Measurements from ENCODE around the gene MAN1A2. TPM values are rescaled to one million over a fixed set of nuclear protein-coding genes. Genes with fewer than 3 reads are reported as not detected.

MAN1A2 gene
- total RNA-seq, 2 experiments from 2014 or later: 33.8 to 35.0 TPM

GRCh38 chr1:117392771-117393170 is 25.5 kb downstream of the MAN1A2 start:
- POLR2A ChIA-PET: no interaction called here
- H3K4me1 Mint-ChIP-seq: peaks cover 9% of the 10 kb centered on the region

GRCh38 chr1:117396074-117396473 is 28.8 kb downstream of the MAN1A2 start:
- no peak overlapping the region for H3K4me3 Mint-ChIP-seq
- H3K9me3 Mint-ChIP-seq: peaks cover 4% of the 10 kb centered on the region
- H3K27me3 Mint-ChIP-seq: no peaks in the 10 kb centered on the region
- ChIA-PET POLR2A (no interaction called here), CTCF (no interaction called here)
- no peak for DNase-seq
- H3K36me3 Mint-ChIP-seq (ENCODE audit: low read depth): peaks cover 2% of the 10 kb centered on the region
- H3K27ac Mint-ChIP-seq: no peak overlapping the region
- H3K4me1 Mint-ChIP-seq: peaks cover 2% of the 10 kb centered on the region

More at GRCh38 chr1:117392771-117393170, 25.5 kb downstream of the MAN1A2 start:
- CTCF ChIA-PET: no interaction called here
- Mint-ChIP-seq H3K27me3 (no peaks in the 10 kb centered on the region), H3K4me3 (no peak overlapping the region), H3K27ac (no peak overlapping the region), H3K9me3 (no peaks in the 10 kb centered on the region), H3K36me3 (ENCODE audit: low read depth) (peaks cover 6% of the 10 kb centered on the region)
- no peak for DNase-seq

GRCh38 chr1:117396636-117397035 is 29.4 kb downstream of the MAN1A2 start:
- H3K4me1 Mint-ChIP-seq: peaks cover 3% of the 10 kb centered on the region
- no peak overlapping the region for H3K27ac Mint-ChIP-seq
- H3K9me3 Mint-ChIP-seq: peaks cover 4% of the 10 kb centered on the region
- H3K27me3 Mint-ChIP-seq: no peaks in the 10 kb centered on the region
- CTCF ChIA-PET: no interaction called here
- H3K4me3 Mint-ChIP-seq: no peak overlapping the region
- DNase-seq: no peak
- H3K36me3 Mint-ChIP-seq (ENCODE audit: low read depth): peaks cover 2% of the 10 kb centered on the region
- POLR2A ChIA-PET: no interaction called here

- H3K27me3 Mint-ChIP-seq: no peaks in the 10 kb centered on the region
- ChIA-PET POLR2A (no interaction called here), CTCF (no interaction called here)
Measured at GRCh38 chr1:117398957-117399356, 31.7 kb downstream of the MAN1A2 start.

GRCh38 chr1:117401761-117402160 is 34.5 kb downstream of the MAN1A2 start:
- Mint-ChIP-seq H3K4me3 (no peak overlapping the region), H3K27ac (no peak overlapping the region), H3K36me3 (ENCODE audit: low read depth) (peaks cover 40% of the 10 kb centered on the region), H3K27me3 (no peaks in the 10 kb centered on the region), H3K9me3 (peaks cover 11% of the 10 kb centered on the region), H3K4me1 (peaks cover 4% of the 10 kb centered on the region)
- no peak for DNase-seq
- ChIA-PET POLR2A (no interaction called here), CTCF (no interaction called here)

More at GRCh38 chr1:117398957-117399356, 31.7 kb downstream of the MAN1A2 start:
- no peak overlapping the region for H3K27ac Mint-ChIP-seq
- no peak overlapping the region for H3K4me3 Mint-ChIP-seq
- peaks cover 18% of the 10 kb centered on the region for H3K36me3 Mint-ChIP-seq (ENCODE audit: low read depth)
- peaks cover 4% of the 10 kb centered on the region for H3K4me1 Mint-ChIP-seq
- no peak for DNase-seq
- H3K9me3 Mint-ChIP-seq: peaks cover 9% of the 10 kb centered on the region

- ChIA-PET POLR2A (no interaction called here), CTCF (no interaction called here)
- H3K27me3 Mint-ChIP-seq: no peaks in the 10 kb centered on the region
- peaks cover 4% of the 10 kb centered on the region for H3K4me1 Mint-ChIP-seq
- H3K9me3 Mint-ChIP-seq: peaks cover 7% of the 10 kb centered on the region
- DNase-seq: no peak
- H3K4me3 Mint-ChIP-seq: no peak overlapping the region
- no peak overlapping the region for H3K27ac Mint-ChIP-seq
- peaks cover 47% of the 10 kb centered on the region for H3K36me3 Mint-ChIP-seq (ENCODE audit: low read depth)
Measured at GRCh38 chr1:117403597-117403996, 36.3 kb downstream of the MAN1A2 start.

- H3K4me1 Mint-ChIP-seq: peaks cover 4% of the 10 kb centered on the region
- no peak overlapping the region for H3K27ac Mint-ChIP-seq
- ChIA-PET CTCF (no interaction called here), POLR2A (no interaction called here)
- peaks cover 55% of the 10 kb centered on the region for H3K36me3 Mint-ChIP-seq (ENCODE audit: low read depth)
- DNase-seq: no peak
- H3K4me3 Mint-ChIP-seq: no peak overlapping the region
- H3K9me3 Mint-ChIP-seq: peaks cover 7% of the 10 kb centered on the region
- H3K27me3 Mint-ChIP-seq: no peaks in the 10 kb centered on the region
Measured at GRCh38 chr1:117405042-117405441, 37.8 kb downstream of the MAN1A2 start.

GRCh38 chr1:117412472-117412871 is 45.2 kb downstream of the MAN1A2 start:
- CTCF ChIA-PET: interaction anchor here (0.6 kb wide), 1 partner anchor 22 kb away, joined by 3 read pairs; no protein-coding TSS in a partner anchor
- Mint-ChIP-seq H3K27ac (no peak overlapping the region), H3K4me3 (no peak overlapping the region), H3K9me3 (no peaks in the 10 kb centered on the region), H3K4me1 (no peaks in the 10 kb centered on the region), H3K27me3 (no peaks in the 10 kb centered on the region), H3K36me3 (ENCODE audit: low read depth) (peaks cover 46% of the 10 kb centered on the region)
- DNase-seq: no peak
- POLR2A ChIA-PET: no interaction called here

GRCh38 chr1:117413412-117413811 is 46.2 kb downstream of the MAN1A2 start:
- H3K4me1 Mint-ChIP-seq: no peaks in the 10 kb centered on the region
- no peaks in the 10 kb centered on the region for H3K9me3 Mint-ChIP-seq
- H3K4me3 Mint-ChIP-seq: no peak overlapping the region
- no peaks in the 10 kb centered on the region for H3K27me3 Mint-ChIP-seq
- peaks cover 39% of the 10 kb centered on the region for H3K36me3 Mint-ChIP-seq (ENCODE audit: low read depth)
- no peak overlapping the region for H3K27ac Mint-ChIP-seq
- CTCF ChIA-PET: no interaction called here
- DNase-seq: no peak
- POLR2A ChIA-PET: no interaction called here

- H3K27ac Mint-ChIP-seq: no peak overlapping the region
- CTCF ChIA-PET: no interaction called here
- no peak for DNase-seq
- no peaks in the 10 kb centered on the region for H3K9me3 Mint-ChIP-seq
- H3K4me3 Mint-ChIP-seq: no peak overlapping the region
- peaks cover 34% of the 10 kb centered on the region for H3K36me3 Mint-ChIP-seq (ENCODE audit: low read depth)
- H3K4me1 Mint-ChIP-seq: no peaks in the 10 kb centered on the region
- no peaks in the 10 kb centered on the region for H3K27me3 Mint-ChIP-seq
- POLR2A ChIA-PET: no interaction called here
Measured at GRCh38 chr1:117414943-117415342, 47.7 kb downstream of the MAN1A2 start.

- no peak overlapping the region for H3K27ac Mint-ChIP-seq
- H3K9me3 Mint-ChIP-seq: no peaks in the 10 kb centered on the region
- ChIA-PET POLR2A (no interaction called here), CTCF (interaction anchor here (1.3 kb wide), 1 partner anchor 24 kb away, joined by 3 read pairs; no protein-coding TSS in a partner anchor)
- DNase-seq: no peak
- no peaks in the 10 kb centered on the region for H3K27me3 Mint-ChIP-seq
- peaks cover 1% of the 10 kb centered on the region for H3K4me1 Mint-ChIP-seq
- H3K4me3 Mint-ChIP-seq: no peak overlapping the region
- peaks cover 40% of the 10 kb centered on the region for H3K36me3 Mint-ChIP-seq (ENCODE audit: low read depth)
Measured at GRCh38 chr1:117416004-117416403, 48.8 kb downstream of the MAN1A2 start.

GRCh38 chr1:117416546-117417125 is 49.4 kb downstream of the MAN1A2 start:
- no peak overlapping the region for H3K4me3 Mint-ChIP-seq
- ChIA-PET POLR2A (no interaction called here), CTCF (interaction anchor here (1.3 kb wide), 1 partner anchor 25 kb away, joined by 3 read pairs; no protein-coding TSS in a partner anchor)
- H3K27me3 Mint-ChIP-seq: no peaks in the 10 kb centered on the region
- H3K4me1 Mint-ChIP-seq: peaks cover 1% of the 10 kb centered on the region
- no peak for DNase-seq
- no peak overlapping the region for H3K27ac Mint-ChIP-seq
- H3K36me3 Mint-ChIP-seq (ENCODE audit: low read depth): peaks cover 41% of the 10 kb centered on the region
- no peaks in the 10 kb centered on the region for H3K9me3 Mint-ChIP-seq

- no peak for DNase-seq
- peaks cover 1% of the 10 kb centered on the region for H3K4me1 Mint-ChIP-seq
- POLR2A ChIA-PET: no interaction called here
- CTCF ChIA-PET: no interaction called here
- H3K36me3 Mint-ChIP-seq (ENCODE audit: low read depth): peaks cover 38% of the 10 kb centered on the region
- peaks cover 17% of the 10 kb centered on the region for H3K9me3 Mint-ChIP-seq
- no peak overlapping the region for H3K4me3 Mint-ChIP-seq
- H3K27me3 Mint-ChIP-seq: no peaks in the 10 kb centered on the region
- H3K27ac Mint-ChIP-seq: no peak overlapping the region
Measured at GRCh38 chr1:117425050-117425734, 57.9 kb downstream of the MAN1A2 start.

GRCh38 chr1:117427297-117427696 is 60.0 kb downstream of the MAN1A2 start:
- H3K27ac Mint-ChIP-seq: no peak overlapping the region
- H3K27me3 Mint-ChIP-seq: no peaks in the 10 kb centered on the region
- ChIA-PET CTCF (no interaction called here), POLR2A (no interaction called here)
- peaks cover 17% of the 10 kb centered on the region for H3K9me3 Mint-ChIP-seq
- no peaks in the 10 kb centered on the region for H3K4me1 Mint-ChIP-seq
- no peak overlapping the region for H3K4me3 Mint-ChIP-seq
- H3K36me3 Mint-ChIP-seq (ENCODE audit: low read depth): peaks cover 29% of the 10 kb centered on the region
- no peak for DNase-seq

Measured in activated CD4-positive, alpha-beta memory T cell treated with anti-CD3 and anti-CD28 coated beads, Interleukin-2, amount 10 ng/mL, durations not matched to agents 7 days and 5 days (primary cell).